ENCODE measurements around the gene CIAPIN1. TPM values are rescaled to one million over a fixed set of nuclear protein-coding genes. Genes with fewer than 3 reads are reported as not detected.

The CIAPIN1 gene
- total RNA-seq, 2 donors from 2014 or later: 77.5 to 87.1 TPM

- Histone ChIP-seq H3K4me3 (ENCODE audit: low read length) (no peak overlapping the region), H3K27me3 (ENCODE audit: control insufficient read depth, insufficient read depth, low read length, poor library complexity, severe bottlenecking) (no peaks in the 10 kb centered on the region), H3K27ac (ENCODE audit: low read depth, low read length) (no peak overlapping the region), H3K4me1 (ENCODE audit: control insufficient read depth, insufficient read depth, low read length) (peaks cover 3% of the 10 kb centered on the region), H3K9ac (ENCODE audit: extremely low read depth, low read length, poor library complexity, severe bottlenecking) (no peak overlapping the region), H3K9me3 (ENCODE audit: control insufficient read depth, low read length) (no peaks in the 10 kb centered on the region), H3K36me3 (ENCODE audit: control insufficient read depth, insufficient read depth, low read length) (no peaks in the 10 kb centered on the region)
- TF ChIP-seq CTCF (conservative IDR thresholded peaks at IDR 0.05): no peak
- DNase-seq: no peak
- Mint-ChIP-seq H3K9me3 (no peaks in the 10 kb centered on the region), H3K4me1 (peaks cover 15% of the 10 kb centered on the region), H3K36me3 (ENCODE audit: low read depth) (no peaks in the 10 kb centered on the region), H3K4me3 (no peak overlapping the region), H3K27me3 (ENCODE audit: insufficient read depth) (peaks cover 4% of the 10 kb centered on the region), H3K27ac (no peak overlapping the region)
- 92 to 93% methylated on average over 11 to 16 of the region's 16 CpGs for WGBS, 2 experiments (ENCODE audit: insufficient coverage in 1 of 2, insufficient read length in 1 of 2)
Measured at GRCh38 chr16:57416084-57416483, 31.1 kb downstream of the CIAPIN1 start.

- Histone ChIP-seq H3K9me3 (ENCODE audit: control insufficient read depth, low read length) (no peaks in the 10 kb centered on the region), H3K27me3 (ENCODE audit: control insufficient read depth, insufficient read depth, low read length, poor library complexity, severe bottlenecking) (no peaks in the 10 kb centered on the region), H3K4me3 (ENCODE audit: low read length) (no peak overlapping the region), H3K27ac (ENCODE audit: low read depth, low read length) (no peak overlapping the region), H3K4me1 (ENCODE audit: control insufficient read depth, insufficient read depth, low read length) (no peaks in the 10 kb centered on the region), H3K36me3 (ENCODE audit: control insufficient read depth, insufficient read depth, low read length) (no peaks in the 10 kb centered on the region), H3K9ac (ENCODE audit: extremely low read depth, low read length, poor library complexity, severe bottlenecking) (no peak overlapping the region)
- no peak for DNase-seq
- WGBS, 2 experiments (ENCODE audit: insufficient coverage in 1 of 2, insufficient read length in 1 of 2): 80 to 82% methylated on average over 1 to 7 of the region's 7 CpGs
- TF ChIP-seq CTCF (conservative IDR thresholded peaks at IDR 0.05): no peak
- H3K4me1 Mint-ChIP-seq: peaks cover 12% of the 10 kb centered on the region
- H3K36me3 Mint-ChIP-seq (ENCODE audit: low read depth): no peaks in the 10 kb centered on the region
- H3K27me3 Mint-ChIP-seq (ENCODE audit: insufficient read depth): peaks cover 4% of the 10 kb centered on the region
- no peaks in the 10 kb centered on the region for H3K9me3 Mint-ChIP-seq
- no peak overlapping the region for H3K27ac Mint-ChIP-seq
- no peak overlapping the region for H3K4me3 Mint-ChIP-seq
Measured at GRCh38 chr16:57413733-57414132, 33.5 kb downstream of the CIAPIN1 start.

- WGBS, 2 experiments (ENCODE audit: insufficient coverage in 1 of 2, insufficient read length in 1 of 2): 91 to 93% methylated on average over 5 of the region's 5 CpGs
- no peak overlapping the region for H3K4me3 Mint-ChIP-seq
- Histone ChIP-seq H3K4me1 (ENCODE audit: control insufficient read depth, insufficient read depth, low read length) (no peaks in the 10 kb centered on the region), H3K9me3 (ENCODE audit: control insufficient read depth, low read length) (no peaks in the 10 kb centered on the region), H3K27ac (ENCODE audit: low read depth, low read length) (no peak overlapping the region), H3K9ac (ENCODE audit: extremely low read depth, low read length, poor library complexity, severe bottlenecking) (no peak overlapping the region), H3K4me3 (ENCODE audit: low read length) (no peak overlapping the region), H3K36me3 (ENCODE audit: control insufficient read depth, insufficient read depth, low read length) (no peaks in the 10 kb centered on the region), H3K27me3 (ENCODE audit: control insufficient read depth, insufficient read depth, low read length, poor library complexity, severe bottlenecking) (no peaks in the 10 kb centered on the region)
- no peak overlapping the region for H3K27ac Mint-ChIP-seq
- DNase-seq: no peak
- no peaks in the 10 kb centered on the region for H3K36me3 Mint-ChIP-seq (ENCODE audit: low read depth)
- H3K27me3 Mint-ChIP-seq (ENCODE audit: insufficient read depth): peaks cover 4% of the 10 kb centered on the region
- no peak for TF ChIP-seq CTCF (conservative IDR thresholded peaks at IDR 0.05)
- peaks cover 10% of the 10 kb centered on the region for H3K4me1 Mint-ChIP-seq
- H3K9me3 Mint-ChIP-seq: no peaks in the 10 kb centered on the region
Measured at GRCh38 chr16:57413301-57413730, 33.9 kb downstream of the CIAPIN1 start.

Data from endodermal cell (in vitro differentiated cells).